Chondrocyte (in vitro differentiated cells): ENCODE results near the gene DOCK3. TPM values are rescaled to one million over a fixed set of nuclear protein-coding genes. Genes with fewer than 3 reads are reported as not detected.

Experiments
- DNase-seq: peaks from one replicate; pipeline ENCODE4 v3.0.0; 2021; ENCODE audit warnings: mixed read lengths, low spot score
- H3K27ac Mint-ChIP-seq: one replicate; pipeline ENCODE4 v1.8.0; 2021; ENCODE audit warnings: mild to moderate bottlenecking, moderate library complexity, mixed read lengths; ENCODE audit not compliant: unreplicated experiment
- H3K27me3 Mint-ChIP-seq: 2 replicates; pipeline ENCODE4 v1.8.0; 2021; ENCODE audit warnings: low read depth, mixed read lengths
- H3K36me3 Mint-ChIP-seq: 2 replicates; pipeline ENCODE4 v1.8.0; 2021; ENCODE audit warnings: low read depth, mixed read lengths
- H3K4me1 Mint-ChIP-seq: 2 replicates; pipeline ENCODE4 v1.8.0; 2021; ENCODE audit warnings: low read depth, mild to moderate bottlenecking, mixed read lengths
- H3K4me3 Mint-ChIP-seq: one replicate; pipeline ENCODE4 v1.8.0; 2021; ENCODE audit warnings: mild to moderate bottlenecking, moderate library complexity, mixed read lengths; ENCODE audit not compliant: unreplicated experiment
- H3K9me3 Mint-ChIP-seq: 2 replicates; pipeline ENCODE4 v1.8.0; 2021; ENCODE audit warnings: low read depth, mixed read lengths
- CTCF ChIP-seq: fragments of 200-600 bp; sonication (generic); IDR thresholded peaks from 2 replicates; pipeline ENCODE4 v1.5.0; 2021; ENCODE audit warnings: antibody characterized with exemption, mild to moderate bottlenecking, moderate library complexity
- total RNA-seq: library from RNA; stranded (reverse); gene quantifications from 3 replicates; pipeline ENCODE4 v1.2.1, GENCODE V29; 2021

The DOCK3 gene
- total RNA-seq, 1 donor from 2014 or later, result 0.25 TPM

GRCh38 chr3:51002495-51002894 is 327.8 kb downstream of the DOCK3 start:
- Mint-ChIP-seq H3K4me3 (no peak overlapping the region), H3K9me3 (no peaks in the 10 kb centered on the region), H3K36me3 (no peaks in the 10 kb centered on the region), H3K4me1 (no peaks in the 10 kb centered on the region), H3K27me3 (peaks cover 2% of the 10 kb centered on the region), H3K27ac (no peak overlapping the region)
- TF ChIP-seq CTCF, result no peak
- DNase-seq, result no peak

- no peak overlapping the region for H3K4me3 Mint-ChIP-seq
- no peaks in the 10 kb centered on the region for H3K4me1 Mint-ChIP-seq
- no peak for DNase-seq
- no peaks in the 10 kb centered on the region for H3K36me3 Mint-ChIP-seq
- TF ChIP-seq CTCF, result no peak
- H3K27ac Mint-ChIP-seq, result no peak overlapping the region
- peaks cover 2% of the 10 kb centered on the region for H3K27me3 Mint-ChIP-seq
- peaks cover 3% of the 10 kb centered on the region for H3K9me3 Mint-ChIP-seq
Observed at GRCh38 chr3:51004235-51004634, 329.5 kb downstream of the DOCK3 start.

- Mint-ChIP-seq H3K36me3 (no peaks in the 10 kb centered on the region), H3K9me3 (peaks cover 22% of the 10 kb centered on the region), H3K4me1 (no peaks in the 10 kb centered on the region), H3K27ac (no peak overlapping the region), H3K27me3 (no peaks in the 10 kb centered on the region), H3K4me3 (no peak overlapping the region)
- no peak for DNase-seq
- no peak for TF ChIP-seq CTCF
Observed at GRCh38 chr3:51024121-51024520, 349.4 kb downstream of the DOCK3 start.

- no peak for TF ChIP-seq CTCF
- Mint-ChIP-seq H3K9me3 (peaks cover 18% of the 10 kb centered on the region), H3K4me1 (no peaks in the 10 kb centered on the region), H3K4me3 (no peak overlapping the region), H3K36me3 (no peaks in the 10 kb centered on the region), H3K27ac (no peak overlapping the region), H3K27me3 (no peaks in the 10 kb centered on the region)
- no peak for DNase-seq
Observed at GRCh38 chr3:51024765-51025632, 350.3 kb downstream of the DOCK3 start.

GRCh38 chr3:51031666-51032065 is 356.9 kb downstream of the DOCK3 start:
- peaks cover 1% of the 10 kb centered on the region for H3K9me3 Mint-ChIP-seq
- no peak for TF ChIP-seq CTCF
- no peak for DNase-seq
- no peak overlapping the region for H3K27ac Mint-ChIP-seq
- no peaks in the 10 kb centered on the region for H3K27me3 Mint-ChIP-seq
- no peaks in the 10 kb centered on the region for H3K4me1 Mint-ChIP-seq
- no peak overlapping the region for H3K4me3 Mint-ChIP-seq
- no peaks in the 10 kb centered on the region for H3K36me3 Mint-ChIP-seq
